Gastrocnemius medialis (tissue), 4 donors: ENCODE measurements around the gene DDOST. TPM values are rescaled to one million over a fixed set of nuclear protein-coding genes. Genes with fewer than 3 reads are reported as not detected.

Experiments
- ATAC-seq, 2 donors: fragments of 150-250 bp; one replicate each; pipeline ENCODE4 v1.9.1; 2016
- DNase-seq, 2 donors: peaks; one replicate each; pipeline ENCODE4 v3.0.0-alpha.2; 2019
- H3K27ac ChIP-seq, 4 donors: fragments of 200-600 bp; sonication (generic); 1 replicate in 1 of 4; 2 replicates in 3 of 4; pipeline ENCODE4 v1.5.1; 2016 to 2018; ENCODE audit warnings: mild to moderate bottlenecking in 2 of 4, moderate library complexity in 1 of 4
- H3K27me3 ChIP-seq, 3 donors: fragments of 200-600 bp; sonication (generic) in 2 of 3; 1 replicate in 1 of 3; 2 replicates in 2 of 3; pipeline versions ENCODE4 v1.5.1 to v1.6.0; 2016 to 2019; ENCODE audit warnings: mild to moderate bottlenecking in 1 of 3, moderate library complexity in 1 of 3
- H3K36me3 ChIP-seq, 2 donors: fragments of 200-600 bp; sonication (generic) in 1 of 2; one replicate each; pipeline ENCODE4 v1.5.1; 2017 to 2018
- H3K4me1 ChIP-seq, 2 donors: fragments of 200-600 bp; sonication (generic) in 1 of 2; one replicate each; pipeline ENCODE4 v1.5.1; 2016 to 2017; ENCODE audit warnings: mild to moderate bottlenecking in 2 of 2
- H3K4me3 ChIP-seq, 4 donors: fragments of 200-600 bp; sonication (generic) in 3 of 4; 1 replicate in 1 of 4; 2 replicates in 3 of 4; pipeline ENCODE4 v1.5.1; 2016 to 2019; ENCODE audit warnings: mild to moderate bottlenecking in 2 of 4
- H3K9me3 ChIP-seq, 3 donors: fragments of 200-600 bp; sonication (generic) in 2 of 3; 1 replicate in 1 of 3; 2 replicates in 2 of 3; pipeline ENCODE4 v1.5.1; 2016 to 2019
- CTCF ChIP-seq, 5 experiments: fragments of 450-650 bp in 3 of 5; fragments of 200-600 bp in 2 of 5; sonication (generic) in 2 of 5; IDR thresholded peaks in 4 of 5; conservative IDR thresholded peaks in 1 of 5; 1 replicate in 4 of 5; 2 replicates in 1 of 5; pipeline ENCODE4 v1.5.1; 2016 to 2019; ENCODE audit warnings: antibody characterized with exemption in 5 of 5, mild to moderate bottlenecking in 3 of 5, moderate library complexity in 3 of 5
- POLR2A ChIP-seq, 2 donors: fragments of 450-650 bp; IDR thresholded peaks; one replicate each; pipeline ENCODE4 v1.6.1; 2017; ENCODE audit warnings: antibody characterized with exemption in 2 of 2, mild to moderate bottlenecking in 2 of 2, moderate library complexity in 2 of 2
- in situ Hi-C, 4 donors: fragments of 200-750 bp; cut with MboI; loops; one replicate each; pipeline versions ENCODE4 v1.15.0 to v1.8.0; 2017; ENCODE audit warnings: low sequenced_read_pairs in 4 of 4
- intact Hi-C: fragments of 100-400 bp; cut with DNase I; formaldehyde crosslinking; loops from one replicate; pipeline ENCODE4 v1.15.1; 2023; ENCODE audit warnings: low total_unique reads
- total RNA-seq, 4 donors: library from RNA; depleted of rRNA; stranded (reverse); fragments of >200 nt; gene quantifications; one replicate each; pipeline versions ENCODE4 v1.1.0 to v1.2.3, GENCODE V29; 2016

DDOST gene
- 100 to 1,000 TPM in 2 of 4 donors, 10 to 100 TPM in 2; 63.0 to 110 (median 99.8) TPM for total RNA-seq

- Histone ChIP-seq H3K27me3 (no peaks in the 10 kb centered on the region), H3K4me3 (peak within 1 kb of the TSS; percentile 81 to 99 (median 90)), H3K9me3 (no peaks in the 10 kb centered on the region), H3K27ac (peak within 1 kb of the TSS; percentile 80 to 90 (median 87)), H3K36me3 (peaks cover 0 to 8% of the 10 kb centered on the region in 2 donors), H3K4me1 (peaks cover 36 to 43% of the 10 kb centered on the region in 2 donors)
- ATAC-seq (peak; percentile 96 to 98), DNase-seq (peak; percentile 93 to 95)
- in situ Hi-C loops (no loop called here), intact Hi-C loops (loop anchor here (2.0 kb wide), 1 partner anchor 29 kb away; the partner anchor contains the start of gene PINK1)
- TF ChIP-seq CTCF (IDR thresholded peaks at IDR 0.05 in 4 of 5, conservative IDR thresholded peaks at IDR 0.05 in 1 of 5): peak in 3 of 5 experiments; percentile 29 to 56 (median 52)
- TF ChIP-seq POLR2A (IDR thresholded peaks at IDR 0.05): peak; percentile 38 to 65
Measured at GRCh38 chr1:20661207-20662109, at the start of gene DDOST. TSS of gene DDOST (minus strand) at chr1:20661369. CDS start at chr1:20661350, 19 bp downstream.

GRCh38 chr1:20710469-20711284 lies 49.5 kb upstream of the DDOST start:
- no peak for ATAC-seq
- Histone ChIP-seq H3K4me3 (no peak overlapping the region), H3K27me3 (peaks cover 0 to 5% (median 0%) of the 10 kb centered on the region in 3 donors), H3K36me3 (no peaks in the 10 kb centered on the region), H3K4me1 (no peaks in the 10 kb centered on the region), H3K27ac (no peak overlapping the region), H3K9me3 (no peaks in the 10 kb centered on the region)
- no peak for DNase-seq
- TF ChIP-seq CTCF (IDR thresholded peaks at IDR 0.05 in 4 of 5, conservative IDR thresholded peaks at IDR 0.05 in 1 of 5) (no peak), POLR2A (IDR thresholded peaks at IDR 0.05) (no peak)
- intact Hi-C loops (no loop called here), in situ Hi-C loops (loop anchor here in 1 of 4 donors (25.0 kb wide), 1 partner anchor 652 kb away; no protein-coding TSS in a partner anchor)

GRCh38 chr1:20709868-20710267 lies 48.7 kb upstream of the DDOST start:
- TF ChIP-seq POLR2A (IDR thresholded peaks at IDR 0.05) (no peak), CTCF (IDR thresholded peaks at IDR 0.05 in 4 of 5, conservative IDR thresholded peaks at IDR 0.05 in 1 of 5) (no peak)
- ATAC-seq (no peak), DNase-seq (no peak)
- no peaks in the 10 kb centered on the region for H3K27me3 ChIP-seq
- no peak overlapping the region for H3K27ac ChIP-seq
- no peaks in the 10 kb centered on the region for H3K4me1 ChIP-seq
- no peak overlapping the region for H3K4me3 ChIP-seq
- intact Hi-C loops: no loop called here
- H3K9me3 ChIP-seq: no peaks in the 10 kb centered on the region
- H3K36me3 ChIP-seq: no peaks in the 10 kb centered on the region
- in situ Hi-C loops: loop anchor here in 1 of 4 donors (25.0 kb wide), 1 partner anchor 652 kb away; no protein-coding TSS in a partner anchor

GRCh38 chr1:20708891-20709290 lies 47.7 kb upstream of the DDOST start:
- ATAC-seq: no peak
- no peaks in the 10 kb centered on the region for H3K4me1 ChIP-seq
- TF ChIP-seq POLR2A (IDR thresholded peaks at IDR 0.05) (no peak), CTCF (IDR thresholded peaks at IDR 0.05 in 4 of 5, conservative IDR thresholded peaks at IDR 0.05 in 1 of 5) (no peak)
- H3K36me3 ChIP-seq: no peaks in the 10 kb centered on the region
- DNase-seq: no peak
- no peaks in the 10 kb centered on the region for H3K27me3 ChIP-seq
- in situ Hi-C loops (loop anchor here in 1 of 4 donors (25.0 kb wide), 1 partner anchor 653 kb away; no protein-coding TSS in a partner anchor), intact Hi-C loops (no loop called here)
- no peaks in the 10 kb centered on the region for H3K9me3 ChIP-seq
- no peak overlapping the region for H3K27ac ChIP-seq
- no peak overlapping the region for H3K4me3 ChIP-seq
